Adrenal gland (tissue), 12 donors: ENCODE measurements around the gene SUSD1. TPM values are rescaled to one million over a fixed set of nuclear protein-coding genes. Genes with fewer than 3 reads are reported as not detected.

ENCODE experiments used
- DNase-seq, 7 donors: peaks; one replicate each; pipeline ENCODE4 v3.0.0-alpha.2; 2019 to 2020
- H3K27ac ChIP-seq, 5 donors: fragments of 200-600 bp; sonication (generic) in 4 of 5; 1 replicate in 3 of 5; 2 replicates in 2 of 5; pipeline versions ENCODE4 v1.5.1 to v1.8.0; 2016 to 2020; ENCODE audit warnings: mild to moderate bottlenecking in 1 of 5
- H3K27me3 ChIP-seq: fragments of 200-600 bp; 2 replicates; pipeline ENCODE4 v1.8.0; 2021
- H3K36me3 ChIP-seq, 2 donors: fragments of 200-600 bp; replicated peaks in 1 of 2; 1 replicate in 1 of 2; 2 replicates in 1 of 2; pipeline versions ENCODE4 v1.5.1 to v1.8.0; 2018 to 2022
- H3K4me1 ChIP-seq, 2 donors: fragments of 200-600 bp; replicated peaks in 1 of 2; 1 replicate in 1 of 2; 2 replicates in 1 of 2; pipeline versions ENCODE4 v1.5.1 to v1.8.0; 2018 to 2021
- H3K4me3 ChIP-seq, 4 donors: fragments of 200-600 bp; sonication (generic) in 3 of 4; one replicate each; pipeline ENCODE4 v1.5.1; 2016 to 2018
- H3K9me3 ChIP-seq, 3 donors: fragments of 200-600 bp; sonication (generic) in 1 of 3; replicated peaks in 1 of 3; 1 replicate in 2 of 3; 2 replicates in 1 of 3; pipeline versions ENCODE4 v1.5.1 to v1.8.0; 2016 to 2021
- POLR2A ChIP-seq, 2 donors: fragments of 450-650 bp; IDR thresholded peaks; one replicate each; pipeline ENCODE4 v1.6.1; 2017; ENCODE audit warnings: antibody characterized with exemption in 2 of 2, mild to moderate bottlenecking in 2 of 2, moderate library complexity in 1 of 2
- WGBS, 4 donors: extraction: QIAGEN DNeasy Blood & Tissue Kit in 2 of 4; methylation state at CpG; one replicate each; pipeline versions ENCODE4 v1.1.5 to v1.1.7; 2013 to 2017; 5-methylcytosine and 5-hydroxymethylcytosine counted together
- intact Hi-C, 2 donors: fragments of 100-400 bp; cut with DNase I; formaldehyde crosslinking; loops; one replicate each; pipeline versions ENCODE4 v1.14.1 to v1.15.0; 2022 to 2023
- polyA plus RNA-seq, 3 donors: library from polyadenylated mRNA; stranded (reverse); fragments of 200-250 nt in 2 of 3; fragments of 350-450 nt in 1 of 3; fragmentation: Illumina TruSeq in 1 of 3; extraction: RNeasy Lipid Tissue Mini Kit (QIAGEN cat#74804) in 1 of 3; gene quantifications; one replicate each; pipeline ENCODE4 v1.2.3, GENCODE V29; 2013 to 2014
- total RNA-seq, 9 donors: library from RNA; depleted of rRNA in 4 of 9; stranded (reverse); fragments of >200 nt in 4 of 9; fragments of 120-200 nt in 1 of 9; fragmentation: NEBNext Ultra II Directional in 1 of 9; extraction: Animal tissue kit (Norgen Biotek cat#: 25700) in 1 of 9; gene quantifications; one replicate each; pipeline versions ENCODE4 v1.1.0 to v1.2.4, GENCODE V29; 2013 to 2023
- TF ChIP-seq, protein P1 (sequence below), 6 experiments: fragments of 450-650 bp in 4 of 6; fragments of 200-600 bp in 2 of 6; sonication (generic) in 1 of 6; IDR thresholded peaks; 1 replicate in 5 of 6; 2 replicates in 1 of 6; pipeline versions ENCODE4 v1.5.1 to v1.8.0; 2016 to 2021; ENCODE audit warnings: antibody characterized with exemption in 6 of 6, mild to moderate bottlenecking in 2 of 6, moderate library complexity in 1 of 6
- donor health status: healthy with polysubstance abuse.
- donor health status: Bipolar disorder and iron deficiency.
- donor health status: DM: yes; HTN: yes; CAD: no.
- donor health status: DM: no; HTN: no; CAD: no.
- donor health status: DM: no; HTN: no; CAD: no.
- donor health status: DM: yes; HTN: yes; CAD: no.

SUSD1 gene
- total and polyA plus RNA-seq, 12 donors, result 4.7 to 37.0 (median 20.8) TPM

DNA sequence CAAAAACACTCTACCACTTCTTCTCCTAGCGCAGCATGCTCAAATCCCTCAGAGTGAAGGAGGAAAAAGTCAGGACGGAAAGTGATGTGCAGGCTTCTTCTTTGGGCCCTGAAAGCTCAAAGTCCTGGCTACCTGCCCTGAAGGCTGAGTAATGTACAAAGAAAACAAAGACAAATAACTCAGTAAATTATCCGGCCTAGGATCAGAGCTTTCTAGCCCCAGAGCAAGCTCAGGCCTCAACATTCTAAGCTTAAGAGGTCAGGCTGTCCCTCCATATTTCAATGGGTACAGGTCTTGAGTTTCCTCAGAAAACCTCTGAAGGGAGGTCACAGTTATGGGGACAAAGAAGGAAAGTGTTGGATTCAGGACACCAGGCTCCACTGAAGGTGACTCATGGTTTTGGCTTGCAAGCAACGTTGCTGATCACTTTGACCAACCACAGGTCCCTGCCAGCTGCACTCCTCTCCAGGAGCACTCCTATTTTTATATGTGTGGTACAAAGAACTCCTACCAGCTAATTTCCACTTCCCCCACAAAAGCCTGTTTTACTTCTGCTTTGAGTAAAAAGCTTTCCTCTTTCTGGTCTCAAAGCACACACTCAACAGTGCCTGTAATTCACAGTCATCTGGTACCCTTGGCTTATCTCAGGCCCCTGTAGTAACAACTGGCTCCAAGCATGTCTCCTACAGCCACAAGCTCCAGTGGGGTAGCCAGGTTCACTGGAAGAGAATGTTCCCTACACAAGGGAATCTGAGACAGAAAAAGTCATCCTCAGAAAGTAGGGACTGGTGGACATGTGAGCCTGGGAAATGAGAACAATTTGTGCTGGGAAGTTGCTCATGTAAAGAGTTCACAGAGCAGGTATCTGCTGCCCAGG is 162.8 kb downstream of the SUSD1 start:
- peak overlapping the region; percentile 37 to 87 (median 64) for H3K27ac ChIP-seq
- no peak overlapping the region for H3K4me3 ChIP-seq
- H3K36me3 ChIP-seq, result no peaks in the 10 kb centered on the region
- H3K4me1 ChIP-seq, result peaks cover 15 to 17% of the 10 kb centered on the region in 2 donors
- 19 to 39% (median 31%) methylated on average over 4 of the region's 4 CpGs for WGBS, 4 donors
- DNase-seq, result peak; percentile 69 to 92 (median 89)
- H3K9me3 ChIP-seq, result no peaks in the 10 kb centered on the region
- intact Hi-C loops, result no loop called here
- TF ChIP-seq, protein P1, sequence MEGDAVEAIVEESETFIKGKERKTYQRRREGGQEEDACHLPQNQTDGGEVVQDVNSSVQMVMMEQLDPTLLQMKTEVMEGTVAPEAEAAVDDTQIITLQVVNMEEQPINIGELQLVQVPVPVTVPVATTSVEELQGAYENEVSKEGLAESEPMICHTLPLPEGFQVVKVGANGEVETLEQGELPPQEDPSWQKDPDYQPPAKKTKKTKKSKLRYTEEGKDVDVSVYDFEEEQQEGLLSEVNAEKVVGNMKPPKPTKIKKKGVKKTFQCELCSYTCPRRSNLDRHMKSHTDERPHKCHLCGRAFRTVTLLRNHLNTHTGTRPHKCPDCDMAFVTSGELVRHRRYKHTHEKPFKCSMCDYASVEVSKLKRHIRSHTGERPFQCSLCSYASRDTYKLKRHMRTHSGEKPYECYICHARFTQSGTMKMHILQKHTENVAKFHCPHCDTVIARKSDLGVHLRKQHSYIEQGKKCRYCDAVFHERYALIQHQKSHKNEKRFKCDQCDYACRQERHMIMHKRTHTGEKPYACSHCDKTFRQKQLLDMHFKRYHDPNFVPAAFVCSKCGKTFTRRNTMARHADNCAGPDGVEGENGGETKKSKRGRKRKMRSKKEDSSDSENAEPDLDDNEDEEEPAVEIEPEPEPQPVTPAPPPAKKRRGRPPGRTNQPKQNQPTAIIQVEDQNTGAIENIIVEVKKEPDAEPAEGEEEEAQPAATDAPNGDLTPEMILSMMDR (IDR thresholded peaks at IDR 0.05), result no peak
- TF ChIP-seq POLR2A (IDR thresholded peaks at IDR 0.05), result no peak
- H3K27me3 ChIP-seq, result no peaks in the 10 kb centered on the region

DNA sequence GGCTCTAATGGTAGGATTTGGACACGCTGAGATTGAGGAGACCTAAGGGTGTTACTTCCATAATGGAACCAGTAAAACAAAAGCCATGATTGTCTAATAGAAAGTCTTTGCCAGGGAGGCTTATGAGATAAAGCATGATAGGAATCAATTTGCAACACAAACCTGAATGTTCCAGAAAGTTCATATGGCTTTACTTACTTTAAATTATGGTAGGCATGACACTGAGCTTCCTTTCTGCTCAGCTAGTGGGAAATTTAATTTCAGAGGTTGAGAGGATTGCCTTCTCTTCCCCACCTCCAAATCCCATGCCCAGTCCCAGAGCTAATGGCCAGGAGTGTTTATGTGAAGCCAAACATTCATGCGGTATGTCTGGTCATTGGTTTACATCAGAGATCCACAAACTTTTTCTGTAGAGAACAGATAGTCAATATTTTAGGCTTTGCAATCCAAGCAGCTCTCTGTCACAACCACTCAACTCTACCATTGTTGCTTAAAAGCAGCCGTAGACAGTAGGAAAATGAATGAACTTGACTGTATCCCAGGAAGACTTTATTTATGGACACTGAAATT is 164.0 kb downstream of the SUSD1 start:
- WGBS, 4 donors, result 94 to 97% (median 95%) methylated on average over 3 of the region's 3 CpGs
- H3K36me3 ChIP-seq, result no peaks in the 10 kb centered on the region
- peaks cover 15 to 17% of the 10 kb centered on the region in 2 donors for H3K4me1 ChIP-seq
- intact Hi-C loops, result no loop called here
- TF ChIP-seq, protein P1 (IDR thresholded peaks at IDR 0.05), result no peak
- TF ChIP-seq POLR2A (IDR thresholded peaks at IDR 0.05), result no peak
- H3K27ac ChIP-seq, result no peak overlapping the region
- no peak for DNase-seq
- H3K27me3 ChIP-seq, result no peaks in the 10 kb centered on the region
- H3K9me3 ChIP-seq, result no peaks in the 10 kb centered on the region
- no peak overlapping the region for H3K4me3 ChIP-seq

DNA sequence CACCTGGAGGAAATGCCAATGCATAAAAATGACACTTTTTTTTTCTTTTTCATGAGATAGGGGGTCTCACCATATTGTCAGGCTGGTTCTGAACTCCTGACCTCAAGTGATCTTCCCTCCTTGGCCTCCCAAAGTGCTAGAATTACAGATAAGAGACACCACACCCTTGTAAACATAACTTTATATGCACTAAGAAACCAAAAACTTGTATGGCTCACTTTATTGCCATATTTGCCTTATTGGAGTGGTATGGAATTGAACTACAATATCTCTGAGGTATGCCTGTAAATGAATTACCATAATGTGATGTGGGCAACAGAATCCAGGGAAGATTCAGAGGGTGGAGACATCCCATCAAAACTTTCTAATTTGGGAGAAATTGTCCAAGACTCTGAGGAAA is 164.6 kb downstream of the SUSD1 start:
- Histone ChIP-seq H3K36me3 (no peaks in the 10 kb centered on the region), H3K27ac (no peak overlapping the region), H3K9me3 (no peaks in the 10 kb centered on the region), H3K4me1 (peaks cover 15 to 17% of the 10 kb centered on the region in 2 donors), H3K27me3 (no peaks in the 10 kb centered on the region), H3K4me3 (no peak overlapping the region)
- DNase-seq, result no peak
- TF ChIP-seq, protein P1 (IDR thresholded peaks at IDR 0.05), result no peak
- TF ChIP-seq POLR2A (IDR thresholded peaks at IDR 0.05), result no peak
- intact Hi-C loops, result no loop called here

DNA sequence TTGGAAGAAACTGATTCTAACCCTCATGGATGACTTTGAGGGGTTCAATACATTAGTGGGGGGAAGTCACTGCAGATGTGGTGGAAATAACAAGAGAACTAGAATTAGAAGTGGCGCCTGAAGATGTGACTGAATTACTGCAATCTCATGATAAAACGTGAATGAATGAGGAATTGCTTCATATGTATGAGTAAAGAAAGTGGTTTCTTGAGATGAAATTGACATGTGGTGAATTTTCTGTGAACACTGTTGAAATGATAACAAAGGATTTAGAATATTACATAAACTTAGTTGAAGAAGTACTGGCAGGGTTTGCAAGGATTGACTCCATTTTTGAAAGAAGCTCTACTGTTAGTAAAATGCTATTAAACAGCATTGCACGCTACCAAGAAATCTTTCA is 165.4 kb downstream of the SUSD1 start:
- Histone ChIP-seq H3K4me3 (no peak overlapping the region), H3K9me3 (no peaks in the 10 kb centered on the region), H3K27me3 (no peaks in the 10 kb centered on the region), H3K4me1 (peaks cover 15 to 17% of the 10 kb centered on the region in 2 donors), H3K27ac (no peak overlapping the region), H3K36me3 (no peaks in the 10 kb centered on the region)
- intact Hi-C loops, result no loop called here
- 85 to 91% (median 90%) methylated on average over 3 of the region's 3 CpGs for WGBS, 4 donors
- DNase-seq, result no peak
- TF ChIP-seq, protein P1 (IDR thresholded peaks at IDR 0.05), result no peak
- no peak for TF ChIP-seq POLR2A (IDR thresholded peaks at IDR 0.05)
